ENCODE measurements around the gene TIPARP.
"Not testable (repeated sequence)": the region's sequence is repeated elsewhere in the genome, so short reads cannot be mapped to it uniquely, and the experiment has no call there.

The TIPARP gene

DNA sequence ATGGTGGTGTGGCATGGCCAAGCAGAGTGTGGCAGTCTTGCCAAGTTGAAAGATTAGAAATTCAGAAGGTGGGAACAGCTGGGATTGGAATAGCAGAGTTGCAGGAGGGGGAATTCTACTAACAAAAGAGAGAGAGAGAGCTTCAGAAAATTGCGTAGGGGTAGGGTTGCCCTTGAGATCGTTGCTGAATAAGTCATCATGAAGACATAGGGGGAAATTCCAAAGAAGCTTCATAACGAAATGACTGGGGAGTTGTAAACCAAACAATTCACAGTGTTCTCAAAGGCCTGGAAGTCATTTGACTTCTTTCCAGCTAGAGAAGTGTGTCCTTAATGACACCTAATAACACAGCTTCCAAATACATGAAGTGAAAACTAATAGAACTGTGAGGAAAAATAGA is 26.3 kb upstream of the TIPARP start:
- DNase-seq (ENCODE audit: low read depth in 2 of 2, low spot score in 1 of 2), result no peak

DNA sequence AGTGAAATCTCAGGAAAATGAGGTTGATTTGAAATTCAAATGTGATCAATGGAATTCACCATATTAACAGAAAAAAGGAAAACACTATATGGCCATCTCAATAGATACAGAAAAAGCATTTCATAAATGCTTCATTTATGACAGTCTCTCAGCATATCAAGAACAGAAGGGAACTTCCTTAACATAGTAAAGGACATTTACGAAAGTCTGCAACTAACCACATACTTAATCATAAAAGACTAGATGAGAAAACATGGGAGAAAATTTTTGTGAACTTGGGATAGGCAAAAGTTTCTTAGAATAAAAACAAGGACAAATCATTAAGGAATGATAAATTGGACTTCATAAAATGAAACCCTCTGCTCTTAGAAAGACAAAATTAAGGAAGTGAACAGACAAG is 24.7 kb upstream of the TIPARP start:
- DNase-seq (ENCODE audit: low read depth in 2 of 2, low spot score in 1 of 2), result no peak

DNA sequence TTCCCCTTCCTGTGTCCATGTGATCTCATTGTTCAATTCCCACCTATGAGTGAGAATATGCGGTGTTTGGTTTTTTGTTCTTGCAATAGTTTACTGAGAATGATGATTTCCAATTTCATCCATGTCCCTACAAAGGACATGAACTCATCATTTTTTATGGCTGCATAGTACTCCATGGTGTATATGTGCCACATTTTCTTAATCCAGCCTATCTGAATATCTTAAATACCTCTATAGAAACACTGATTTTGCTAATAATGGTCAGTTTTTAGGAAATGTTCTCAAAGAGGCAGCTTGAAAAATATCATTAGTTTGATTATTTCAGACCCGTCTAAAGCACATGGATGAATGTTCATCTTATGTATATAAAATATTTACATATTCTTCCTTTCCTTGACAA is 21.7 kb upstream of the TIPARP start:
- not testable (repeated sequence) for DNase-seq (ENCODE audit: low read depth in 2 of 2, low spot score in 1 of 2)

DNA sequence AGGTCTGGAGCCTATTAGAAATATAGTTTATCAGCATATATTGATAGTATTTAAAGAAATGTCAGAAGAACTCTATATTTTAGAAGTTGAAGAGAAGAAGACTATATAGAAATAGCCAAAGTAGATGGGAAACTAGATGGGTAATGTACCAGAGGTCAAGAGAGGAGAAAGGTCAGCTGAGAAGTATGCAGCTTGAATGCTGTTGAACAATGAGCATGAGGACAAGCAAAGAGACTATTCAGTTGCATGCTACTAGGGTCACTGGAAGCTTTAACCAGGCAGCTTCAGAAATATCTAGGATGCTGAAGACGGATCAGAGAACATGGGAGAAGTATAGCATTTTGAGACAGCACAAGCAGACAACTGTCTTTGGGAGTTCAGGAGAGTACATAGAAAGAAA is 19.6 kb upstream of the TIPARP start:
- DNase-seq (ENCODE audit: low read depth in 2 of 2, low spot score in 1 of 2), result no peak

DNA sequence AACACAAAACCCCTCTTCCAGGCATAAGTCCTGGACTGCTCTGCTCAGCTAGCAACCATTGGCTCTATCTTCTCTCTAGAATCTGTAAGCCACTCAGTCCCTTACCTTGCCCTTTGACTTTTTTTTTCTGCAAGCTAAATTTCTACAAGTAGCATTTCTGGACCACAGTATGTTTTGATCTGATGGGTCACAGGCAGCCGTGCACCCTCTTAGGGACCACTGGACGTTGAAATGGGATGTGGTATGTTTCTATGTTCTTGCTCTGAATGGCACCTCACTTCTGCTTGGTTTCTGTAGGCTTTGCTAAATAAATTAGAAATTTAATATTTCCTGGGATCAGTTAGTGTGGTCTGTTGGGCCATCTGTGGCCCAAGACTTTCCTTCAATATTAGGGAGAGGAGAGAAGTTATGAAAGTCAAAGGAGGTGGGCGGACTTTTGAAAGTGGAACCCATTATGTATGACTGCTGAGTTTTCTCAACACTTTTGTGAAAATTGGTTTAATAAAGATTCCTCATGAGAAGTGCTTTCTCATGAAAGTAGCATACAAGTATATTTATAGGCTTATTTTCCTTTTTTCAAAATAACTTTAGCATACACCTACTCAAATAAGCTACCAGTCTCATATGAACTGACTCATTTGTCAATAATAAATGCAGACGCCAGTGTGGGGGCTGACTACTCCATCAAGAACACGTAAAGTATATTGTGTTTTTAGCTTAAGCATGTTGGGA is 18.4 kb upstream of the TIPARP start:
- no peak for DNase-seq (ENCODE audit: low read depth in 2 of 2, low spot score in 1 of 2)

DNA sequence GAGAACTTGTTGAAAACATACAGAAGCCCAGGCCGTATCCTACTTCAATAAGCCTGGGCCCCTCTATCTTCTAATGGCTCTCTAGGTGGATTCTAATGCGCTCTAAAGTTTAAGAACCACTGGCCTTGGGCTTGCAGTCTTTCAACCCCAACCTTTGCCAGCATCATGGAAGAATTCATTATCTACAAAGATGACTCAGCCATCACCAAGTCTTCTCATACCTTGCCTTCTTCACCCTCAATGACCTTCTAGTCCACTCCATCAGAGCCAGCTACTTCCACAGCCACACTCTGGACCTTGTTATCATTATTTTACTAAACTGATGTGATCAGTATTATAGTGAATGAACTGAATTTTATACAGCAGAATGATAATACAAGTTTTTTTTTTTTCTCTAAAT is 16.9 kb upstream of the TIPARP start:
- DNase-seq (ENCODE audit: low read depth in 2 of 2, low spot score in 1 of 2), result no peak

DNA sequence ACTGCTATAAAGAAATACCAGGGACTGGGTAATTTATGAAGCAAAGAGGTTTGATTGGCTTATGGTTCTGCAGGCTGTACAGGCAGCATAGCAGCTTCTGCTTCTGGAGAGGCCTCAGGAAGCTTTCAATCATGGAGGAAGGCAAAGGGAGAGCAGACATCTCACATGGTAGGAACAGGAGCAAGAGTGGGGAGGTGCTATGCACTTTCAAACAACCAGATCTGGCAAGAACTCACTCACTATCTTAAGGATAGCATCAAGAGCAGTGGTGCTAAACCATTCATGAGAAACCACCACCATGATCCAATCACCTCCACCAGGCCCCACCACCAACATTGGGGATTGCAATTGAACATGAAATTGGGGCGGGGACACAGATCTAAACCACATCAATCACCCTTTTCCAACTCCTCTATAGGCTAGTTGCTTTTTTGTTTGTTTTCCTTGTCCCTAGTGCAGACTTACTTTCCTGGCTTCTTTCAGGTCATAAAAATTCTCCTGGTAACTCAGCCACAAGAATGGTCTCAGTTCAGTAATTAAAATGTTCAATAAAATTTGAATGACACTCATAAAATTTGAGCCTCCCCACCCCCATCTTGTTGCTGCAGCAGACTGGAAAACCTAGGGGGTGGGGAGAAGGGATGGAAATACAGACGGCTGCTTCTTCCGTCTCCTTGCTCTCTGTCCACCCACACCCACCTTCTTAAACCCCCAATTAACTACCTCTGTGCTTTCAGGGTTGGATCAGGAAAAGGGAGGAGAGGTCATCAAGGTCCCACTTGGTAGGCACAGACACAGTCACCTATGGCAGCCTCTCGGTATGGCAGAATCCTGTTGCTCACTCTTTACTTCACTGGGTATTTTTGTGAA is 16.3 kb upstream of the TIPARP start:
- no peak for DNase-seq (ENCODE audit: low read depth in 2 of 2, low spot score in 1 of 2)

DNA sequence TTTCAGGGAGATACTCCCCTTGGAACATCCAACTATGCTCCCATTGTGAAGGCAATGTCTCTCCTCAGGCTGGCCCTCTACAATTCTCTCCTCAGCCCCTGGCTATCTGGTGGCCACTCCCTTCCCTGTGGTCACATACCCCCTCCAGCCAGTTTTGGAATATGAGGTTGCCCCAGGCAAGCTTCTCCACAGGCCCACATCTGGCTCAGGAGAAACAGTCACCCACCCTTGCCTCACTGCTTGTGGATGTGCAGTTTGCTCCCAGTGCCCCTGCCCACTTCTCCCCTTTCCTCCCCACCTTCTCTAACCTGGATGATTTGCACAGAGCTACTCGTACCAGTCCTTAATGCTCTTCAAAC is 15.7 kb upstream of the TIPARP start:
- no peak for DNase-seq (ENCODE audit: low read depth in 2 of 2, low spot score in 1 of 2)

DNA sequence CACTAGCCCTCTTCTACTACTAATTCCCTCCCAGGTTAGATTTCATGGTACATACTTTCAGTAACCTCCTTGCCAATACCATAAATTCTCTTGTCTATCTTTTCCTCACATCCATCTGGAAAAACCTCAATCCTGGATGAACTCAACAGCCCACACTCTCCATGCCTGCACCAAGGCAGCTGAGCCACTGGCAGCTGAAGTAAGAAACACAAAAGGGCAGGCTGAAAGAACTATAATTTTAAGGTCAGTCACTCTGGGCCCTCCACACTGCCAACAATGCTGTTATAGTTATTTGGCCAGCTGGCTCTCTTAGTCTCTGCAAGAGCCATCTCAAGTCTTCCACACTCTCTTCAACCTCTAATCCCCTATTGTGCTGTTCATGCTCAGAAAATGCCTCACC is 15.1 kb upstream of the TIPARP start:
- DNase-seq (ENCODE audit: low read depth in 2 of 2, low spot score in 1 of 2), result no peak

DNA sequence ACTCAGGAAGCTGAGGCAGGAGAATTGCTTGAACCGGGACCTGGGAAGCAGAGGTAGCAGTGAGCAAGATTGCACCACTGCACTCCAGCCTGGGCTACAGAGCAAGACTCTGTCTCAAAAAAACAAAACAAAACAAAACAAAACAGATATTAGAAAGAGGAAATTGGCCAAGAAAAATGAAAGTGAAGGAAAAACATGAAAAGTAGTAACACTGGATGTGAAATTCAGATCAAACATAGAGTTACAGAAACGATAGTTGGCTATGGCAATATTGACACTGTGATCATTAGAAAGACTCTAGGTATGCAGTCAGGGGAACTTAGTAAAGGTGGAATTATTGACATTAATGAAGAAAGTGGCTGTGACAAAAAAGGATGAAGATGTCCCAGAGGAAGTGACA is 13.2 kb upstream of the TIPARP start:
- no peak for DNase-seq (ENCODE audit: low read depth in 2 of 2, low spot score in 1 of 2)

DNA sequence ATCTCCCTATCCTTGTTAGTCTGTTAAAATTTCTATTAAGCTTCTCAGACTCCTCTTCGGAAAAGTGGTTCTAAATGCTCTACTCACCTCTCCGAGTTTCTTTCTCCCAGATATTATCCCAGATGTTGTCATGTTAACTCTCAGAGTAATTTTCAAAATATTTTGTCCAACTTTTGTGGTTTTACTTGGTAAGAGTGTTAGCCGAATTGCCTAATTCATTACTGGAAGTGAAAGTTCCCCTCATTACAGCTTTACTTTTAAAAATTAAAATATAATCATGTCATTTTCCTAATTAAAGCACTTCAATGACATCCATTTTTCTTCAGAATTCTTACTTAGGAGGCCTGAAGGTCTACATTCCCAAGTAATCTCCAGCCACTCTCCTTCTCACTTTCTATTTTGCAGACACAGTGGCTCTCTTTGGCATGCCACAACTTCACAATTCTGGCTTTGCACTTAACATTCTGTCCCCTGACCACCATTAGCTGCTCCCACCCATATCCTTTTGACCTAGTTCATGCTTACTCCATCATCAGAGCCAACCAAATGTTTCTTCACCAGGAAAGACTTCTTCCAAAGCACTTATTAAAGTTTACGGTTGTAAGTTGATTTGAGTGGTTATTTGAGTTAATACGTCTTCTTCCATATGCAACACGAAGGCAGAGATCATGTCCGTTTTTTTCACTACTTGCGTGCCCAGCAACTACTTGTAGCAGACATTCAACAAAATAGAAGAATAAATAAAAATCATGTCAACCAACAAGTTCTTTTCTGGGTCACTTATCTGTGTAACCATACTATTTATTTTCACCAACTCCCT is 10.2 kb upstream of the TIPARP start:
- DNase-seq (ENCODE audit: low read depth in 2 of 2, low spot score in 1 of 2), result no peak

DNA sequence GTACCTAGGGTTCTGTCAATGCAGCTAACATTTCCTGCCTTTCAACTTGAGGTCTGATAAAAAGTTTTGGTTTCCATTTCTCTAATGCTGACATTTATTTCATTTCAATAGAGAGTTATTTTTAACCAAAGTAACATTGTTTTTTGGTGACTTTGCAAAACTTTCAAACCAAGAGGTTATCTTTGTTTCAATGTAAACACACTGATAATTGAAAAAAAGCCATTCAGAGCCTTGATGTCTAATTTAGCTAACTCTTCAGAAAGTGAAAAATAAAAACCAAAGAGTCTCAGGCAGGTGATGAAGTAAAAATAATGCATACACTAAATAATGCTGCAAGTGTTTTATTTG is 9.6 kb upstream of the TIPARP start:
- DNase-seq (ENCODE audit: low read depth in 2 of 2, low spot score in 1 of 2), result no peak

DNA sequence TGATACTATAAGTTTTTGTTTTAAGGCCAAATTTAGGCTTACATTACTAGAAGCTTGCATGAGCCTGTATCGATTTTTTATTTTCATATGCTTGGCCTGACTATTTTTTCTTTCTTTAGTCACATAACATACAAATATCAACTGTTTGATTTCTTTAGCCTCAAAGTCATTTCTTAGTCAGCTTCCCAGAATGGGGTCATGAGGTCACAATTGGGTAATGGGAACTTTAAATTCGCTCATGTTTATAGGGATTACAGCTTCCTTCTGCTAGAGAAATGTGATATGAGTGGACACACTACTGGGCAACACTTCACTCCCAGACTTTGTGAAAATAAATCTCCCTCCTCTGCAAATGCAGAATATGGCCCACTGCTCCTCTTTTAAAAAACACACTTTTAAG is 9.1 kb upstream of the TIPARP start:
- no peak for DNase-seq (ENCODE audit: low read depth in 2 of 2, low spot score in 1 of 2)

DNA sequence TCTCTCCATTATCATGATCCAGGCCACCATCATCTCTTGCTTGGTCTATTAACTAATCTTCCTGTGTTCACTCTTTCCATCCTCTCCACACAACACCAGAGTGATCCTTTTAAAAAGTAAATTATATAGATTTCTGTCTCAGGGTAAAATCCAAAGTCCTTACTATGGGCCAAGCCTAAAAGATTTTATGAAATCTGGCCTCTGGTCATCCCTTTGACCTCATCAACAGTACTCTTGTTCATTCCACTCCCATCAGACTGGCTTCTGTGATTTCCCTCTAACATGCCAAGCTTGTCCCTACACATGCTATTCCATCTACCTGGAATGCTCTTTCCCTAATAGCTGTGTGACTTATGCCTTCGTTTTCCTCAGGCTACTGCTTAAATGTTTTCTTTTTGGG is 8.3 kb upstream of the TIPARP start:
- no peak for DNase-seq (ENCODE audit: low read depth in 2 of 2, low spot score in 1 of 2)

DNA sequence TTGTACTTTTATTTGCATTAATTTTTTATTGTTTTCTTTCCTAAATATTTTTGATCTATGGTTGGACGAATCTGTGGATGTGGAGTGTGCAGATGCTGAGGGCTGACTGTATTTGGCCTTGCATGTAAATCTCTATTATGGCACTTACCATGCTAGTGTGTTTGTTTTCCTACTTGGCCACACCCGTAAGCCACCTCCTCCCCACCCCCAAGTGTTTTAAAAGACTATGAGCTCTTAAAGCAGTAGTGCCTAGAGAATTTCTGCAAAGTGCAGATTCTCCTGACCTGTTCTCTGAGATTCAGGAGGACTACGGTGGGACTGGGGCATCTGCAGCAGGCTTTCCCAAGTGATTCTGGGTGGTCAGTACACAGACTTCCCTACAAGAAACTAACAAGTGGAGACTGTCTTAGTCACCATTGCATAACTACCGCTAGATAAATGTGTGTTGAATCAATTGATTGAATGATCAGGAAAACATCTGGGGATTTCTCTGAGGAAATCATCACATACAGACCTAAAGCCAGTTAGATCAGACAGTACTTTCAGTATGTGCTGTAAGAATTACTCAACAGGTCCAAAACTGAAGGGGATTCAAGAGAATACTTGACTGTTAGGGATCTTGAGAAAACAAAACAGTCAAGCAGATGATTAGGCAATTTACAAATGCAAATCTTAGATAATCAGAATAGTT is 6.2 kb upstream of the TIPARP start:
- no peak for DNase-seq (ENCODE audit: low read depth in 2 of 2, low spot score in 1 of 2)

DNA sequence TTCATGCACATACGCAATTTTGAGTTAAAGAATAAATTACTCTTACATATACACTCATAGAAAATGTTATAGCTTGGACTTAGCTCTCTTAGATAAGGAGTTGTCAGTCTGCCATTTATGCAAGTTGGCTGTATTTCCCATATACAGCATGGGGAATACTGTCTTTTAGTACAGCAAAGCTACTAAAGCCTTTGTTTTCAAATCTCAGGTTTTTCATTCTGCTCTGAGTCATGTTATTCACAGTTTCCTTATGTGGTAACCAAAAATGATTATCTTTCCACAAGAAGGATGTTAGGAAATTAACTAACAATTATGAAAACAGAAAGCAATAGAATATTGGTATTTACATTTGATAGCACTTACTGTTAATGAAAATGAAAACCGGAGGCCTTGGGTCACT is 4.3 kb upstream of the TIPARP start:
- DNase-seq (ENCODE audit: low read depth in 2 of 2, low spot score in 1 of 2), result no peak

DNA sequence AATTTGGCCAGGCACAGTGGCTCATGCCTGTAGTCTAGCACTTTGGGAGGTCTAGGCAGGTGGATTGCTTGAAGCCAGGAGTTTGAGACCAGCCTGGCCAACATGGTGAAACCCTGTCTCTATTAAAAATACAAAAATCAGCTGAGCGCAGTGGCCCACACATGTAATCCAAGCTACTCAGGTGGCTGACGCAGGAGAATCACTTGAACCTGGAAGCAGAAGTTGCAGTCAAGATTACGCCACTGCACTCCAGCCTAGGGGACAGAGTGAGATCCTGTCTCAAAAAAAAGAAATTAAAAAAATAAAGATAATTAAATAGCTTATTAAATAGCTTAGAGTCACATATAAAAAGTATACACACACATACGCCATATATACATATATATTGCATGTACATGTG is 3.7 kb upstream of the TIPARP start:
- DNase-seq (ENCODE audit: low read depth in 2 of 2, low spot score in 1 of 2), result no peak

DNA sequence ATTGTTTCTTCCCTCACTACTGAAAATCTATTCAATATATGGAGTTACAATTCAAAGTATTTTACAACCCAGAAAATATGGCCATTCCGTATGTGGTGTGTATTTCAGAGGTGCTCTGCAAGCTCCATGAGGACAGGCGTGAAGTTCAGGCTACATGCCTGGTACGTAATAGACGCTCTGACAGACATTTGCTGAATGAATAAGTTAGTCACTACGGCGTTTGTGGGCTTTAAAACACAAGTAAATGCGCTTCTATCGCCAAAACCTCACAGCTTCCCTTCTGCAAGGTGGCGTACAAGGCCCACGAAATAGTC is 701 bp upstream of the TIPARP start:
- no peak for DNase-seq (ENCODE audit: low read depth in 2 of 2, low spot score in 1 of 2)

DNA sequence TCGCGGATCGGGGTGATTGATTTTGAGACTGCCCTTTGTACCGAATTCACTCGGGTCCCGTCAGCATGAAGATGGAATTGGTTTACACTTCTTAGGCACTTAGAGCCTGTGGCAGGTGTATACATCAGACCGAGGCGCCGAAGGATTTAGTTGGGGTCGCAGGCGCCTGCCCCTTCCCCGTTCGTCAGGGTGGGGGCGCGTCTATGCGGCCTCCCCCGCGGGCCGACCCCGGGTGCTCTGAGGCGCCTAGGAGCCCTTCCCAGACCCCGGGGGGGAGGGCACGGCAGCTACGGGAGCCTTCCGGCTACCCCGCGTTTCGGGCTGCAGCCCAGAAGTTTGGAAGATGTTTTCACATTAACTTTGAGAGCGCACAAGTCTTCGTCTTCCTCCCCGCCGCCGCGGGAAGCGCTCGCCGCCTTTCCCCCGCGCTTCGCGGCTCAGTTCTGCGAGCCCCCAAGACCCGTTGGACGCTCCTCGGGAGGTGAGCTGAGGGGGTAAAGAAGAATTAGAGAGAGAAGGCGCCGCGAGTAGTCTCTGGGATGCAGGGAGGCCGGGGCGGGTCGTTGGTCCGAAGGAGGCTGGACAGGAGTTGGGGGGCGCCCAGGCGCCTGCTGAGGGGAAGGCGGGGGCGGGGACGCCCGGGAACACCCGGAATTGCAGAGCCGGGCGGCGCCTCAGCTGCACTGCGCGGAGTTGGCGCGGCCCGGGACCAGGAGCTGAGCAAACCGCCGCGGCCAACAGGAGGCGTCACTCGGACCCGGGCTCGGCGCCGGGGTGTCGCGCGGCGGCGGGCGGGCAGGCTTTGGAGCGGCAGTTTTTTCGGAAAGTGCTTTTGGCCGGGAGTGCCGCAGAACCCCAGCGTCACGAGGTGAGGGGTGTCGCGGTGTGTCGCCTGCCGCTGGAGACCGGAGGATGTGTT is 780 bp downstream of the TIPARP start:
- no peak for DNase-seq (ENCODE audit: low read depth in 2 of 2, low spot score in 1 of 2)
